Pancreas (tissue), 10 donors: ENCODE measurements around the gene ADGRG6. TPM values are rescaled to one million over a fixed set of nuclear protein-coding genes. Genes with fewer than 3 reads are reported as not detected.

Experiments
- ATAC-seq, 4 donors: fragments of 200-7000 bp; cut with Tn5 transposase; one replicate each; pipeline versions ENCODE4 v1.8.0 to v1.9.1; 2020; ENCODE audit warnings: mild to moderate bottlenecking in 4 of 4, moderate library complexity in 4 of 4
- DNase-seq, 6 donors: peaks; one replicate each; pipeline ENCODE4 v3.0.0-alpha.2; 2020
- FAIRE-seq: peaks from 2 replicates; lab custom pipeline; 2012; peaks lifted over from hg19 to GRCh38; lab: Jason Lieb, UNC
- H3K27ac ChIP-seq, 4 donors: fragments of 200-600 bp; sonication (generic); 1 replicate in 3 of 4; 2 replicates in 1 of 4; pipeline versions ENCODE4 v1.5.0 to v1.8.0; 2020
- H3K27me3 ChIP-seq, 4 donors: fragments of 200-600 bp; one replicate each; pipeline ENCODE4 v1.8.0; 2021
- H3K36me3 ChIP-seq, 3 donors: fragments of 200-600 bp; sonication (generic) in 1 of 3; one replicate each; pipeline versions ENCODE4 v1.5.0 to v1.8.0; 2020 to 2021
- H3K4me1 ChIP-seq, 3 donors: fragments of 200-600 bp; one replicate each; pipeline ENCODE4 v1.8.0; 2021
- H3K4me3 ChIP-seq, 4 donors: fragments of 200-600 bp; sonication (generic) in 2 of 4; one replicate each; pipeline versions ENCODE4 v1.5.0 to v1.8.0; 2020 to 2021
- H3K9me3 ChIP-seq, 4 donors: fragments of 200-600 bp; one replicate each; pipeline ENCODE4 v1.8.0; 2021
- CTCF ChIP-seq, 4 donors: fragments of 200-600 bp; sonication (generic) in 3 of 4; IDR thresholded peaks; one replicate each; pipeline versions ENCODE4 v1.5.0 to v1.8.0; 2021; ENCODE audit warnings: antibody characterized with exemption in 4 of 4
- WGBS, 2 donors: extraction: QIAGEN DNeasy Blood & Tissue Kit; methylation state at CpG; one replicate each; pipeline ENCODE4 v1.1.7; 2013; 5-methylcytosine and 5-hydroxymethylcytosine counted together
- intact Hi-C, 3 donors: fragments of 100-400 bp; cut with DNase I; formaldehyde crosslinking; loops; one replicate each; pipeline versions ENCODE4 v1.11.1 to v1.14.2; 2022
- polyA plus RNA-seq, 2 donors: library from polyadenylated mRNA; stranded (reverse); fragments of 200-250 nt; gene quantifications; one replicate each; pipeline ENCODE4 v1.2.3, GENCODE V29; 2013
- total RNA-seq, 6 donors: library from RNA; stranded (reverse); fragmentation: NEBNext Ultra II Directional in 4 of 6; extraction: Animal tissue kit (Norgen Biotek cat#: 25700) in 4 of 6; gene quantifications; one replicate each; pipeline versions ENCODE4 v1.2.1 to v1.2.4, GENCODE V29; 2021 to 2023
- donor health status: healthy with polysubstance abuse.
- donor health status: DM: no; HTN: no; CAD: no; lungs with moderate emphysema.
- donor health status: DM: no; HTN: no; CAD: no.
- donor health status: control.
- donor health status: control.
- donor health status: Bipolar disorder and iron deficiency.
- donor health status: DM: yes; HTN: yes; CAD: no.
- donor health status: DM: no; HTN: no; CAD: no.
- donor health status: DM: no; HTN: no; CAD: no.
- donor health status: DM: yes; HTN: yes; CAD: no.

ADGRG6 gene
- total and polyA plus RNA-seq, 8 donors: 1.6 to 10.7 (median 4.2) TPM

GRCh38 chr6:142304241-142304640 is 2.4 kb downstream of the ADGRG6 start:
- no peak for FAIRE-seq
- Histone ChIP-seq H3K27ac (no peak overlapping the region), H3K9me3 (no peaks in the 10 kb centered on the region), H3K4me3 (no peak overlapping the region), H3K27me3 (no peaks in the 10 kb centered on the region), H3K36me3 (no peaks in the 10 kb centered on the region), H3K4me1 (peaks cover 0 to 5% (median 4%) of the 10 kb centered on the region in 3 donors)
- ATAC-seq: no peak
- no peak for DNase-seq
- TF ChIP-seq CTCF (IDR thresholded peaks at IDR 0.05): no peak
- 67 to 76% methylated on average over 2 of the region's 2 CpGs for WGBS, 2 donors
- intact Hi-C loops: no loop called here

- no peaks in the 10 kb centered on the region for H3K36me3 ChIP-seq
- TF ChIP-seq CTCF (IDR thresholded peaks at IDR 0.05): no peak
- 92 to 97% methylated on average over 1 of the region's 1 CpG for WGBS, 2 donors
- ATAC-seq (no peak), FAIRE-seq (no peak), DNase-seq (no peak)
- H3K27me3 ChIP-seq: no peaks in the 10 kb centered on the region
- H3K27ac ChIP-seq: no peak overlapping the region
- no peak overlapping the region for H3K4me3 ChIP-seq
- peaks cover 0 to 5% (median 4%) of the 10 kb centered on the region in 3 donors for H3K4me1 ChIP-seq
- no peaks in the 10 kb centered on the region for H3K9me3 ChIP-seq
- intact Hi-C loops: no loop called here
Measured at GRCh38 chr6:142306736-142307135, 4.9 kb downstream of the ADGRG6 start.

GRCh38 chr6:142307963-142308748 is 6.3 kb downstream of the ADGRG6 start:
- Histone ChIP-seq H3K4me3 (no peak overlapping the region), H3K36me3 (no peaks in the 10 kb centered on the region), H3K4me1 (peaks cover 0 to 5% (median 4%) of the 10 kb centered on the region in 3 donors), H3K27ac (no peak overlapping the region), H3K27me3 (no peaks in the 10 kb centered on the region), H3K9me3 (no peaks in the 10 kb centered on the region)
- ATAC-seq (peak in 1 of 4 donors; percentile 21), FAIRE-seq (no peak), DNase-seq (no peak)
- no peak for TF ChIP-seq CTCF (IDR thresholded peaks at IDR 0.05)
- 40 to 51% methylated on average over 2 of the region's 2 CpGs for WGBS, 2 donors
- intact Hi-C loops: no loop called here

GRCh38 chr6:142309426-142309825 is 7.6 kb downstream of the ADGRG6 start:
- H3K27ac ChIP-seq: no peak overlapping the region
- no peak for ATAC-seq
- no peak for DNase-seq
- H3K4me1 ChIP-seq: peaks cover 0 to 2% (median 0%) of the 10 kb centered on the region in 3 donors
- no peaks in the 10 kb centered on the region for H3K27me3 ChIP-seq
- no peaks in the 10 kb centered on the region for H3K9me3 ChIP-seq
- H3K36me3 ChIP-seq: no peaks in the 10 kb centered on the region
- 89 to 92% methylated on average over 2 of the region's 2 CpGs for WGBS, 2 donors
- no peak overlapping the region for H3K4me3 ChIP-seq
- FAIRE-seq: no peak
- intact Hi-C loops: no loop called here
- TF ChIP-seq CTCF (IDR thresholded peaks at IDR 0.05): no peak

- Histone ChIP-seq H3K4me3 (no peak overlapping the region), H3K4me1 (no peaks in the 10 kb centered on the region), H3K9me3 (no peaks in the 10 kb centered on the region), H3K36me3 (no peaks in the 10 kb centered on the region), H3K27ac (no peak overlapping the region), H3K27me3 (no peaks in the 10 kb centered on the region)
- DNase-seq (no peak), ATAC-seq (peak in 1 of 4 donors; percentile 25), FAIRE-seq (no peak)
- 40 to 43% methylated on average over 2 of the region's 2 CpGs for WGBS, 2 donors
- intact Hi-C loops: no loop called here
- no peak for TF ChIP-seq CTCF (IDR thresholded peaks at IDR 0.05)
Measured at GRCh38 chr6:142313284-142313683, 11.5 kb downstream of the ADGRG6 start.
